Type B pancreatic cell (in vitro differentiated cells): ENCODE results near the gene DNAJC13. TPM values are rescaled to one million over a fixed set of nuclear protein-coding genes. Genes with fewer than 3 reads are reported as not detected.

Source experiments
- DNase-seq: peaks from one replicate; pipeline ENCODE4 v3.0.0; 2021; ENCODE audit warnings: mixed read lengths; ENCODE audit not compliant: unreplicated experiment; ENCODE audit errors: extremely low spot score
- H3K27ac Mint-ChIP-seq: 2 replicates; pipeline ENCODE4 v1.8.0; 2021; ENCODE audit warnings: mild to moderate bottlenecking, mixed read lengths
- H3K27me3 Mint-ChIP-seq: 2 replicates; pipeline ENCODE4 v1.8.0; 2021; ENCODE audit warnings: mixed read lengths
- H3K36me3 Mint-ChIP-seq: 2 replicates; pipeline ENCODE4 v1.8.0; 2021; ENCODE audit warnings: mixed read lengths
- H3K4me1 Mint-ChIP-seq: one replicate; pipeline ENCODE4 v1.8.0; 2021; ENCODE audit warnings: mixed read lengths; ENCODE audit not compliant: unreplicated experiment
- H3K4me3 Mint-ChIP-seq: 2 replicates; pipeline ENCODE4 v1.8.0; 2021; ENCODE audit warnings: mild to moderate bottlenecking, mixed read lengths
- H3K9me3 Mint-ChIP-seq: 2 replicates; pipeline ENCODE4 v1.8.0; 2021; ENCODE audit warnings: mixed read lengths
- CTCF ChIP-seq: fragments of 200-600 bp; sonication (generic); conservative IDR thresholded peaks from 2 replicates; pipeline ENCODE4 v1.5.0; 2021; ENCODE audit warnings: antibody characterized with exemption, mild to moderate bottlenecking
- total RNA-seq: library from RNA; stranded (reverse); gene quantifications from 2 replicates; pipeline ENCODE4 v1.2.1, GENCODE V29; 2021; ENCODE audit warnings: low replicate concordance

The DNAJC13 gene
- total RNA-seq, 1 donor from 2014 or later = 34.0 TPM

GRCh38 chr3:132422531-132422930, 5.2 kb downstream of the DNAJC13 start:
- Mint-ChIP-seq H3K36me3 (peaks cover 8% of the 10 kb centered on the region), H3K9me3 (no peaks in the 10 kb centered on the region), H3K27ac (no peak overlapping the region), H3K4me1 (peaks cover 10% of the 10 kb centered on the region), H3K4me3 (no peak overlapping the region), H3K27me3 (no peaks in the 10 kb centered on the region)
- TF ChIP-seq CTCF = no peak
- no peak for DNase-seq

GRCh38 chr3:132432639-132433038, 15.3 kb downstream of the DNAJC13 start:
- no peaks in the 10 kb centered on the region for H3K9me3 Mint-ChIP-seq
- no peaks in the 10 kb centered on the region for H3K27me3 Mint-ChIP-seq
- peaks cover 4% of the 10 kb centered on the region for H3K4me1 Mint-ChIP-seq
- no peak for TF ChIP-seq CTCF
- H3K4me3 Mint-ChIP-seq = no peak overlapping the region
- DNase-seq = no peak
- H3K27ac Mint-ChIP-seq = peak overlapping the region; percentile 27
- H3K36me3 Mint-ChIP-seq = peaks cover 20% of the 10 kb centered on the region

- no peak overlapping the region for H3K27ac Mint-ChIP-seq
- no peaks in the 10 kb centered on the region for H3K27me3 Mint-ChIP-seq
- no peak for DNase-seq
- H3K9me3 Mint-ChIP-seq = no peaks in the 10 kb centered on the region
- H3K4me1 Mint-ChIP-seq = peaks cover 4% of the 10 kb centered on the region
- H3K36me3 Mint-ChIP-seq = peaks cover 17% of the 10 kb centered on the region
- TF ChIP-seq CTCF = no peak
- no peak overlapping the region for H3K4me3 Mint-ChIP-seq
Measured at GRCh38 chr3:132433121-132433520, 15.8 kb downstream of the DNAJC13 start.

- no peak for DNase-seq
- Mint-ChIP-seq H3K4me1 (peaks cover 4% of the 10 kb centered on the region), H3K27ac (no peak overlapping the region), H3K4me3 (no peak overlapping the region), H3K9me3 (no peaks in the 10 kb centered on the region), H3K27me3 (no peaks in the 10 kb centered on the region), H3K36me3 (peaks cover 25% of the 10 kb centered on the region)
- TF ChIP-seq CTCF = no peak
Measured at GRCh38 chr3:132435224-132435910, 18.1 kb downstream of the DNAJC13 start.

- H3K4me1 Mint-ChIP-seq = peaks cover 4% of the 10 kb centered on the region
- TF ChIP-seq CTCF = no peak
- DNase-seq = no peak
- no peaks in the 10 kb centered on the region for H3K27me3 Mint-ChIP-seq
- no peak overlapping the region for H3K4me3 Mint-ChIP-seq
- no peak overlapping the region for H3K27ac Mint-ChIP-seq
- peaks cover 25% of the 10 kb centered on the region for H3K36me3 Mint-ChIP-seq
- H3K9me3 Mint-ChIP-seq = no peaks in the 10 kb centered on the region
Measured at GRCh38 chr3:132435911-132436425, 18.7 kb downstream of the DNAJC13 start.
